Brain microvascular endothelial cell (primary cell): ENCODE measurements around the gene CCDC15.

Experiments used
- DNase-seq: peaks from one replicate; pipeline ENCODE4 v3.0.0-alpha.2; 2020
- H3K27ac ChIP-seq: fragments of 250-450 bp; sonication (Bioruptor Pico); 2 replicates; pipeline ENCODE4 v1.5.1; 2020; ENCODE audit warnings: mild to moderate bottlenecking, moderate library complexity
- H3K27me3 ChIP-seq: fragments of 250-450 bp; sonication (Bioruptor Pico); replicated peaks from 2 replicates; pipeline ENCODE4 v1.5.1; 2020; ENCODE audit warnings: mild to moderate bottlenecking
- H3K36me3 ChIP-seq: fragments of 250-450 bp; sonication (Bioruptor Pico); replicated peaks from 2 replicates; pipeline ENCODE4 v1.5.1; 2020; ENCODE audit warnings: mild to moderate bottlenecking
- H3K4me3 ChIP-seq: 2 replicates; pipeline ENCODE4 v1.5.1; 2011; ENCODE audit warnings: low read depth, mild to moderate bottlenecking, control low read depth, low read length, moderate library complexity
- CTCF ChIP-seq: IDR thresholded peaks from 2 replicates; pipeline ENCODE4 v1.5.1; 2011; ENCODE audit warnings: low read depth, mild to moderate bottlenecking, moderate library complexity, low read length, control low read depth, inconsistent platforms; ENCODE audit errors: missing control alignments
- in situ Hi-C: cut with HindIII; loops from 2 replicates; pipeline ENCODE4 v1.10.0; 2017; ENCODE audit warnings: low sequenced_read_pairs, low pct_ligation_motif_present

CCDC15 gene

GRCh38 chr11:124937336-124937935, 16.6 kb upstream of the CCDC15 start:
- no peaks in the 10 kb centered on the region for H3K27me3 ChIP-seq
- no peak overlapping the region for H3K4me3 ChIP-seq
- no peaks in the 10 kb centered on the region for H3K36me3 ChIP-seq
- no peak for TF ChIP-seq CTCF
- H3K27ac ChIP-seq = no peak overlapping the region
- DNase-seq = no peak
- in situ Hi-C loops = no loop called here

- in situ Hi-C loops = no loop called here
- no peak for DNase-seq
- Histone ChIP-seq H3K27me3 (no peaks in the 10 kb centered on the region), H3K4me3 (no peak overlapping the region), H3K36me3 (no peaks in the 10 kb centered on the region), H3K27ac (no peak overlapping the region)
- TF ChIP-seq CTCF = no peak
These were observed 15.7 kb upstream of the CCDC15 start for GRCh38 chr11:124938206-124938765.

GRCh38 chr11:124938970-124939369, 15.0 kb upstream of the CCDC15 start:
- no peak for TF ChIP-seq CTCF
- H3K27ac ChIP-seq = no peak overlapping the region
- DNase-seq = no peak
- no peaks in the 10 kb centered on the region for H3K27me3 ChIP-seq
- H3K36me3 ChIP-seq = no peaks in the 10 kb centered on the region
- no peak overlapping the region for H3K4me3 ChIP-seq
- in situ Hi-C loops = no loop called here

- H3K36me3 ChIP-seq = no peaks in the 10 kb centered on the region
- in situ Hi-C loops = no loop called here
- DNase-seq = no peak
These were observed 12.3 kb upstream of the CCDC15 start for GRCh38 chr11:124941703-124942102.

GRCh38 chr11:124942466-124943253, 11.3 kb upstream of the CCDC15 start:
- in situ Hi-C loops = no loop called here
- no peak for DNase-seq
- Histone ChIP-seq H3K27me3 (no peaks in the 10 kb centered on the region), H3K36me3 (no peaks in the 10 kb centered on the region), H3K27ac (no peak overlapping the region), H3K4me3 (no peak overlapping the region)
- no peak for TF ChIP-seq CTCF

More at GRCh38 chr11:124941703-124942102, 12.3 kb upstream of the CCDC15 start:
- Histone ChIP-seq H3K27ac (no peak overlapping the region), H3K27me3 (no peaks in the 10 kb centered on the region), H3K4me3 (no peak overlapping the region)
- no peak for TF ChIP-seq CTCF
